Upper lobe of right lung (tissue), 1 donor: Measurements from ENCODE around the gene SIK3. TPM values are rescaled to one million over a fixed set of nuclear protein-coding genes. Genes with fewer than 3 reads are reported as not detected.

Experiments
- ATAC-seq: fragments of 200-7000 bp; cut with Tn5 transposase; one replicate; pipeline ENCODE4 v1.9.1; 2020; ENCODE audit warnings: mild to moderate bottlenecking, moderate library complexity
- DNase-seq: peaks from one replicate; pipeline ENCODE4 v3.0.0-alpha.2; 2020
- H3K27ac ChIP-seq: fragments of 200-600 bp; one replicate; pipeline ENCODE4 v1.8.0; 2022
- H3K27me3 ChIP-seq: fragments of 200-600 bp; one replicate; pipeline ENCODE4 v1.8.0; 2022; ENCODE audit warnings: mild to moderate bottlenecking
- H3K36me3 ChIP-seq: fragments of 200-600 bp; one replicate; pipeline ENCODE4 v1.8.0; 2022
- H3K4me1 ChIP-seq: fragments of 200-600 bp; one replicate; pipeline ENCODE4 v1.8.0; 2022
- H3K4me3 ChIP-seq: fragments of 200-600 bp; one replicate; pipeline ENCODE4 v1.8.0; 2022; ENCODE audit warnings: mild to moderate bottlenecking
- H3K9me3 ChIP-seq: fragments of 200-600 bp; one replicate; pipeline ENCODE4 v1.8.0; 2022
- intact Hi-C: fragments of 100-400 bp; cut with DNase I; formaldehyde crosslinking; loops from one replicate; pipeline ENCODE4 v1.11.0; 2022
- total RNA-seq: library from RNA; stranded (reverse); fragmentation: NEBNext Ultra II Directional; extraction: Animal tissue kit (Norgen Biotek cat#: 25700); gene quantifications from one replicate; pipeline ENCODE4 v1.2.1, GENCODE V29; 2021
- TF ChIP-seq, protein P1 (sequence below): fragments of 200-600 bp; IDR thresholded peaks from one replicate; pipeline ENCODE4 v1.8.0; 2022; ENCODE audit warnings: antibody characterized with exemption
- donor health status: DM: no; HTN: yes; CAD: no; lungs with severe emphysema.

SIK3 gene
- total RNA-seq, 1 donor from 2014 or later: 37.1 TPM

DNA sequence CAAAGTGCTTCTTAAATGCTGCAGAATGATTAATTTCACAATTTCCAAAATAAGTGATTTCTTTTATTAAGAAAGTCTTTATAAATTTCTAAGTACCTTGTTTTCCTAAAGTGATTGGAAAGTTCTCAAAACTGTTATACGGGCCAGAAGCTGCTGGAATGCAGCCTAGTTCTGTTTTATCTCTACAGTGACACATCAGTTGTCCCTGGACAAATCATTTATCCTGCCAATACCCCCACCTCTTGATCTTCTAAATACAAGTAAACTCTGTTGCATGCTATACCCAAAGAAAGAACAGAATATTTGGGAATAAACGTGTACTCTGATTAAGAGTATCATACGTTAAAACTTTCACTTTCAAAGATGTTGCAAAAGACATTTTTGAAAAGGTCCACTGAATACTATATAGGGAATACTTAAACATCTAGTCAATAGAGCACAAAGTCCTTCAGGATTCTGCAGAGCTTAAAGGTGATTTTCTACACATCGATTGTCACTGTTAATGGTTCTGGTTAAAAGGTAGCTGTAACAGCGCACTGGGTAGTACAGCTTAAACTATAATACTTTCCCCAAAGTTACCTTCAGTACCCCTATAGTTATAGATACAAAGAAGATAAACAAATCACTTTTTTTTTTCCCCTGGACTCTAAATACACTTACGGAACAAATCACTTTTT, 168.7 kb downstream of the SIK3 start:
- ATAC-seq: no peak
- TF ChIP-seq, protein P1, sequence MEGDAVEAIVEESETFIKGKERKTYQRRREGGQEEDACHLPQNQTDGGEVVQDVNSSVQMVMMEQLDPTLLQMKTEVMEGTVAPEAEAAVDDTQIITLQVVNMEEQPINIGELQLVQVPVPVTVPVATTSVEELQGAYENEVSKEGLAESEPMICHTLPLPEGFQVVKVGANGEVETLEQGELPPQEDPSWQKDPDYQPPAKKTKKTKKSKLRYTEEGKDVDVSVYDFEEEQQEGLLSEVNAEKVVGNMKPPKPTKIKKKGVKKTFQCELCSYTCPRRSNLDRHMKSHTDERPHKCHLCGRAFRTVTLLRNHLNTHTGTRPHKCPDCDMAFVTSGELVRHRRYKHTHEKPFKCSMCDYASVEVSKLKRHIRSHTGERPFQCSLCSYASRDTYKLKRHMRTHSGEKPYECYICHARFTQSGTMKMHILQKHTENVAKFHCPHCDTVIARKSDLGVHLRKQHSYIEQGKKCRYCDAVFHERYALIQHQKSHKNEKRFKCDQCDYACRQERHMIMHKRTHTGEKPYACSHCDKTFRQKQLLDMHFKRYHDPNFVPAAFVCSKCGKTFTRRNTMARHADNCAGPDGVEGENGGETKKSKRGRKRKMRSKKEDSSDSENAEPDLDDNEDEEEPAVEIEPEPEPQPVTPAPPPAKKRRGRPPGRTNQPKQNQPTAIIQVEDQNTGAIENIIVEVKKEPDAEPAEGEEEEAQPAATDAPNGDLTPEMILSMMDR: no peak
- H3K36me3 ChIP-seq: peaks cover 25% of the 10 kb centered on the region
- H3K9me3 ChIP-seq: no peaks in the 10 kb centered on the region
- no peaks in the 10 kb centered on the region for H3K27me3 ChIP-seq
- no peak for DNase-seq
- no peak overlapping the region for H3K27ac ChIP-seq
- intact Hi-C loops: no loop called here
- H3K4me1 ChIP-seq: peaks cover 25% of the 10 kb centered on the region
- peak overlapping the region; percentile 0 for H3K4me3 ChIP-seq

DNA sequence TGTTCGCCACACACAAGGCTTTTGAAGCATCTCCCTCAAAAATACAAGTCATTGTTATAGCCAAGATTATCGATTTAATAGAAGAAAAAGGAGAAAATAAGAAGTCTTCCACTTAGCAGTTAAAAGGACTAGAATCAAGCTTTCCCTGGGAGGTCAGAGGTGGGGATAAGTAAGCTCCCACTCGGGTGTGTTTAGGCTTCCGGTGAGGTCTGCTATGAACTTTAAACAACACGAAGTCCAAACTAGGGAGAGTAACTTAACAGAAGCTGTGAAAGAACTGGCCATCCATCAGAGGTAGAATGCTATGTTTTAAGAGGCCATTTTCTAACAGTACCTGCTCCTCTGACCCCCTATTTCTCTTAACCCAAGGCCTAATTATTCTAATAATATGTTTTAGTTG, 169.4 kb downstream of the SIK3 start:
- H3K36me3 ChIP-seq: peaks cover 27% of the 10 kb centered on the region
- ATAC-seq: no peak
- no peak for DNase-seq
- TF ChIP-seq, protein P1: no peak
- intact Hi-C loops: no loop called here
- H3K27ac ChIP-seq: no peak overlapping the region
- H3K9me3 ChIP-seq: no peaks in the 10 kb centered on the region
- H3K4me1 ChIP-seq: peaks cover 25% of the 10 kb centered on the region
- no peaks in the 10 kb centered on the region for H3K27me3 ChIP-seq
- H3K4me3 ChIP-seq: no peak overlapping the region

DNA sequence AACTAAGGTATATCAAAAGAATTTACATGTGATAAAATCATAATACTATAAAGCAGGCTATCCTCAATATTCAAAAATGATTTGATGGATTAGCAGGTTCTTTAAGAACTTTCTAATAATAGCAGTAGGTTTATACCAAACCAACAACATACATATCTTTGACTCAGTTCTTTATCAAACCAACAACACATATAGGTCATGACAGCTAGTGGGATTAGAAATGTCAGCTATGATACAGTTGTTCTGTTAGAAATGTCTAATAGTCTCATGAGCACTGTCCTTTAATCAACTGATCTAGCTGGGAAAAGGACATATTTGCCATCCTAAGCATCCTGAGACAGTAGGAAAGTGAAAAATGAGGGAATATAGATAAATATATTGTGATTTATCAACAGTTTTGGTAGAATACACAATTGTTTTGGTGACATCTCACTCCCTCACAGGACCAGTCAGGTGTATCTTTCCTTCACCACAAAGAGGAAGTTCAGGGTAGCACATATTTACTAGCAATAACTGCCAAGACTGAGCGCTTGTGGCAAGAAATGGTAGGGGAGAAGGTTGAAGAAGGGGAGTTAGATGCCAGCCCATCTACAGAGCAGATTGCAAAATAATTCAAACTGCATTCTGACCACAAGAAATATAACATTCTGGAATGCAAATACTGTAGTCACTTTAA, 170.0 kb downstream of the SIK3 start:
- H3K9me3 ChIP-seq: no peaks in the 10 kb centered on the region
- no peak overlapping the region for H3K27ac ChIP-seq
- no peak overlapping the region for H3K4me3 ChIP-seq
- H3K36me3 ChIP-seq: peaks cover 27% of the 10 kb centered on the region
- ATAC-seq (peak; percentile 39), DNase-seq (no peak)
- TF ChIP-seq, protein P1: no peak
- intact Hi-C loops: no loop called here
- H3K4me1 ChIP-seq: peaks cover 25% of the 10 kb centered on the region
- H3K27me3 ChIP-seq: no peaks in the 10 kb centered on the region

DNA sequence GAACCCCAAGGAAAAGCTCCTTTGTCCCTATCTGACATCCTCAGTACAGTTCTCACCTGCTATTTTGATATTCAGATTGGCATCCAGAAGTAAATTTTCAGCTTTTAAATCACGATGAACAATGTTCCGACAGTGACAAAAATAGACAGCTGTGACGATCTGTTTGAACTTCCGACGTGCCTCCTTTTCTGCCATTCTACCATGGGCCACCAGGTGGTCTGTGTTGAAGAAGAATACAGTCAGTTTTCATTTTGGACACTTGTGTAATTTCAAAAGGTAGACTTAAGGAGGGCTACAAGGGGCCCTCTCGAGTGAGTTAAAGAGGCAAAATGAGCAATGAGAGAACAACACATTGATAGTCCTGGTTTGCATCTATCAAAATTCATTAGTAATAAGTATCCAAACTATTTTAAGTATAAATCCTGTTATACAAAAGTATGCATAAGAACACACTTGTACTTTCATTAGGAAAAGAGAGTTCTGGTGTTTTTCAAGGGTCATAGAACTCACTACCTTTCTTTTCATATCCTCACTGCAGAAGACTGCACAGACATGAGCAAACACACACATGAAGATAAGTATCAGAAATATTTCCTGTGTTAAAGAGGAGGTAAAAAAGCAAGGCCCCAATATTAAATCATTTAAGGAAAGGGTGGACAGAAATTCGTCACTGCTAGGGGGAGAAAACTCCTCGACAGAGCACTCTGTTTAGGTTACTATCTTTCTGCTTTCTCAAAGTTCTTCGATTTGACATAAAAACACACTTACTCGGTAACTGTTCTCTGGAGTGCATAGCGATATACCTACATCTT, 170.9 kb downstream of the SIK3 start:
- peaks cover 24% of the 10 kb centered on the region for H3K4me1 ChIP-seq
- H3K27me3 ChIP-seq: no peaks in the 10 kb centered on the region
- no peak overlapping the region for H3K4me3 ChIP-seq
- no peaks in the 10 kb centered on the region for H3K9me3 ChIP-seq
- peak overlapping the region; percentile 7 for H3K27ac ChIP-seq
- no peak for ATAC-seq
- DNase-seq: no peak
- intact Hi-C loops: no loop called here
- H3K36me3 ChIP-seq: peaks cover 27% of the 10 kb centered on the region
- TF ChIP-seq, protein P1: peak; percentile 30

DNA sequence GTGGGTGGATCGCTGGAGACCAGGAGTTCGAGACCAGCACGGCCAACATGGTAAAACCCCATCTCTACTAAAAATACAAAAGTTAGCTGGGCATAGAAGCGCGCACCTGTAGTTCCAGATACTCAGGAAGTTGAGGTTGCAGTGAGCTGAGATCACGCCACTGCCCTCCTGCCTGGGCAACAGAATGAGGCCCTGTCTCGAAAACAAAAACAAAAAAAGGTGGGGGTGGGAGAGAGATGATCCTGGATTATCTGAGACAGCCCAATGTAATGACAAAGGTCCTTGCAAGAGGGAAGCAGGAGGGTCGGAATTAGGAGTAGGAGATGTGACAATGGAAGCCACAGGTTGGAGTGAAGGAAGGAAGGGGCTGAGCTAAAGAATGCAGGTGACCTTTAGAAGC, 173.2 kb downstream of the SIK3 start:
- DNase-seq (no peak), ATAC-seq (no peak)
- Histone ChIP-seq H3K4me1 (peaks cover 4% of the 10 kb centered on the region), H3K27ac (peak overlapping the region; percentile 14), H3K27me3 (no peaks in the 10 kb centered on the region), H3K36me3 (peaks cover 27% of the 10 kb centered on the region), H3K4me3 (no peak overlapping the region), H3K9me3 (no peaks in the 10 kb centered on the region)
- intact Hi-C loops: no loop called here
- TF ChIP-seq, protein P1: no peak
